HG03159 (cell line): ENCODE measurements around the gene RING1.

ENCODE experiments used
- ATAC-seq: cut with Tn5 transposase; IDR thresholded peaks from one replicate; pipeline ENCODE4 v1.9.1; 2021; ENCODE audit warnings: mild to moderate bottlenecking, moderate library complexity; ENCODE audit not compliant: unreplicated experiment

RING1 gene

DNA sequence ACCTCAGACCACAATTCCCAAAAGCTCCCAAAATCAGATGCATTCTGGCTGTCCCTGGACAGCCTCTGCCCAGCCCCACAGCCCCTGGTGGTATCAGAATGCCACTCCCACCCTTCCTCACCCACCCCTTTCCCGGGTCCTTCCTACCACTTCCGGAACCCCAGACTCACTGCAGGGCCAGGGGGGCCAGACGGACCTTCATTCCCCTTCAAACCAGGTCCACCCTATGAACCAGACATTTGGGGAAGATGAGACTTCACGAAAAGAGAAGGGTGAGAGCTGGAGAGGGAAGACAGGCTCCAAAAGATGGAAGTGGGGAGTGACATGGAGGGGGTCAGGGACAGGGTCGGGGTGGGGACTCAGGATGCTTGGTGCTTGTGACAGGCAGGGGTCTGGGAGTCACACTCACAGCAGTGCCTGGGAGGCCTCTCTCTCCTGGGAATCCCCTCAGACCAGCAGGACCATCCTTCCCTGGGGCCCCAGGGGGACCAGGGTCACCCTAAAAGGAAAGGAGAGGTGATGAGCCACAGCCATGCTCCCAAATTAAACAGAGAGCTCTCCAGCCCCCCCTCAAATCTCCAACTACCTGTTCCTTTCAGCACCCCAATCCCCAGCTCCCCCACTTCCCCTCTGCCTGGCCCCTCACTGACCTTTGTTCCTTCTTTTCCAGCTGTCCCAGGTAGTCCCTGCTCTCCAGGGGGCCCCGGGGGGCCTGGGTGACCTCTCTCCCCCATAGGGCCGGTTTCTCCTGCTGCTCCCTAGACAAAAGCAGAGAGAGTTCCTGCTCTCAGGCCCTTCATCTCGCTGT is 36.2 kb upstream of the RING1 start:
- ATAC-seq: no peak

- no peak for ATAC-seq
Measured at GRCh38 chr6:33172688-33173534, 35.4 kb upstream of the RING1 start.

- ATAC-seq: no peak
Measured at GRCh38 chr6:33173535-33174180, 34.6 kb upstream of the RING1 start.

DNA sequence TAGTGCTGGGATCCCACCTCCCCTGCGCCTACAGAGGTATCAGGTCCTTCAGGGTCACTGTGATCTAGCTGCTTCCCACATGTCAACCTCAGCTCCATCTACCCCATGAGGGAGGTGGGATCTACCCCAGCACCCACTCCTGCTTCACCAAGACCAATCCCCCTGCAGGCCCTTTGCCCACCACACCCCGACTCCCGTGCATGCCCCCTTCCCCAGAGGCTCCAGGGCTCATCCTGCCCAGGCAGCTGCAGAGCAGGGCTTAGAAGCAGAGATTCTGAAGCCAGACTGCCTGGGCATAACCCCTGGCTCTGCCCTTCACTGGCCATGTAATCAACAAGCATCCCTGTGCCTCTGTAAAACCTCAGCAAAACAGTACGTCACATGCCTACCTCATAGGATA is 33.5 kb upstream of the RING1 start:
- ATAC-seq: no peak

- no peak for ATAC-seq
Measured at GRCh38 chr6:33175436-33176069, 32.7 kb upstream of the RING1 start.

GRCh38 chr6:33176906-33177305 is 31.4 kb upstream of the RING1 start:
- no peak for ATAC-seq

DNA sequence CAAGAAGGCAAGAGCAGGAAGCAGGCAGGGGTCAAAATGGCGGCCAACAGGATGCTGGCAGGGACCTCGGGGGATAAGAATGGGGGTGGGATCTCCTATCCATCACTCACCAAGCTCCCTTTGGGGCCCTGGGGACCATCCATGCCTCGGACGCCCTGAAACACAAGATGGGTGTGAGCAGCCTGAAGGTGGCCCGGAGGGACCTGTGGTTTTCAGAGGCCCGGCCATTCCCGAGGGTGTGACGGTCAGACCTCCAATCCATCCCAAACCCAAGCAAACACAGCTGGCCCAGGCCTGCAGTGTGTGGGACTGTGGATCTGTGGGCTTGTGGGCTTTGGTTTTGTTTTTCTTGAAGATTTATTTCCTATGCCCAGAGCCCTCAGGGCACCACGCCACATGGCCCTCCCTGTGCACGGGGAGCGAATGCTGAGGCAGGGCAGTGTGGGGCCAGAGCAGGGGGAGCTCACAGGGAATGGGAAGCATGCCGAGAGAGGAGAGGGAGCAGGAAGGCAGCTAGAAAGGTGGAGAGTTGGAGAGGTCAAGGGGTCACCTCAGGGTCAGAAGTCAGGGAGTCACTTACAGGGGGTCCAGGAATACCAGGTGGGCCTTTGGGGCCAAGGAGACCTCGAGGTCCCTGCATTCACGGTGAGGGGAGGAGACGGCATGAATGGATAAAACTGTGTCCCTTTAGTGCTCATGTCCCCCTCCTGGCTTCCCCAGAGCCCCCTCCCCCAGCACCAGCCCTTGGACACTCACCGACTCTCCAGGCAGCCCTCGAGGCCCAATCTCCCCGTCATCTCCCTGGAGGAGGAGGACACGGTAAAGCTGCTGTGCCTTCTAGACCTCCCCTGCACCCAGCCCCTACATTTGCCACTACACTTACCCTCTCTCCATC is 30.5 kb upstream of the RING1 start:
- ATAC-seq: no peak

DNA sequence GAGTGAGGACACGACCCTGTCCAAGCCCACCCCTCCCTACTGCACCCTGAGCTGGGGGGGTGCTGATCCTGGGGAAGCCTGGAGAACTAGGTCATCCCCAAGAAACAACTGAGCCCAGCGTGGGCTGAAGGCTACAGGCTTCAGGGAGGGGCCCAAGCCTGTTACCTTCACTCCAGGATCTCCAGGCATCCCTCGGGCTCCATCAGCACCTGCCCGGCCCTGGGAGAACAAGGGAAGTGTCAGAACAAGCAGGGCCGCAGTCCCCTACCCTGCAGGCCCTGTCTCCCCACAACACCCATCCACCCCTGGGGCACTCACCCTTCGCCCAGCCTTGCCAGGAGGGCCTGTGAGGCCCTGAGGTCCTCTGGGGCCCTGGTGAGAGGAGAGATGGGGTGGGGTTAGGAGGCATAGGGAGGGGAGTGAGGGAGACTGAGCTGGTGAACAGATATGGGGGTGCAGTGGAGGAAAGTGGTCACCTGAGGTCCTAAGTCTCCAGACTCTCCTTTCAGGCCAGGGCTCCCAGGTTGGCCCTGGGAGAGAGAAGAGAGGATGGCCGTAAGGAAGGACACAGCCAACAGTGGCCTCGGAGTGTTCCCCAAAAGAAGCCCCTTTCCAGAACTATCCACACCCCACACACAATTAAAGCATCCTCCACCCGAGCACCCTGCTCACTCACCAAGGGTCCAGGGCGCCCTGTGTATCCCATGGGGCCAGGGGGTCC is 29.4 kb upstream of the RING1 start:
- no peak for ATAC-seq

- no peak for ATAC-seq
Measured at GRCh38 chr6:33181141-33181540, 27.2 kb upstream of the RING1 start.

- ATAC-seq: no peak
Measured at GRCh38 chr6:33183071-33183683, 25.1 kb upstream of the RING1 start.

- no peak for ATAC-seq
Measured at GRCh38 chr6:33185190-33185589, 23.1 kb upstream of the RING1 start.

DNA sequence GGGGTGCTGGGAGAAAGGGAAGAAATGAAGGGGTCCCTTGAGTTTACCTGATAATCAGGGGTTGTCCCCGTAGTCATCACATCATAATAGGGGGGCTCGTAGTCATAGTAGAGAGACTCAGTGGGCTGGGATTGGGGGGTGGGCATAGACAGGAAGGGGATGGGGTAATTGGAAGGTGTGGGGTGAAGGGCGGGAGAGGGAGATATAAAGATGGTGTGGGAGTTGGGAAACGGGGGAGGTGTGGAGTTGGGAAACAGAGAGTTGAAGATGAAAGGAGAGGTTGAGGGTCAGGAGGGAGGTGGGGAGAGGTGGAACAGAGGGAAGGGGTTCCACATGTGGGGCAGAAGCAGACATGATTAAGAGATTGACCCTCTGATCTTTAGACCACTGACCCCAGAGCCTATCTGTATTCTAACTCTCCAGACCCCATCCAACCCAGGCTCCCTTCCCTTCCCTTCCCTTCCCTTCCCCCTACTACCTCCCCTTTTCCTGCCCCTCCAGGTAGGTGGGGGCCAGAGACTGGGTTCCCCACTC is 22.6 kb upstream of the RING1 start:
- no peak for ATAC-seq

- no peak for ATAC-seq
Measured at GRCh38 chr6:33187809-33188208, 20.5 kb upstream of the RING1 start.

GRCh38 chr6:33189164-33189563 is 19.1 kb upstream of the RING1 start:
- ATAC-seq: no peak

GRCh38 chr6:33189625-33190448 is 18.5 kb upstream of the RING1 start:
- ATAC-seq: no peak

DNA sequence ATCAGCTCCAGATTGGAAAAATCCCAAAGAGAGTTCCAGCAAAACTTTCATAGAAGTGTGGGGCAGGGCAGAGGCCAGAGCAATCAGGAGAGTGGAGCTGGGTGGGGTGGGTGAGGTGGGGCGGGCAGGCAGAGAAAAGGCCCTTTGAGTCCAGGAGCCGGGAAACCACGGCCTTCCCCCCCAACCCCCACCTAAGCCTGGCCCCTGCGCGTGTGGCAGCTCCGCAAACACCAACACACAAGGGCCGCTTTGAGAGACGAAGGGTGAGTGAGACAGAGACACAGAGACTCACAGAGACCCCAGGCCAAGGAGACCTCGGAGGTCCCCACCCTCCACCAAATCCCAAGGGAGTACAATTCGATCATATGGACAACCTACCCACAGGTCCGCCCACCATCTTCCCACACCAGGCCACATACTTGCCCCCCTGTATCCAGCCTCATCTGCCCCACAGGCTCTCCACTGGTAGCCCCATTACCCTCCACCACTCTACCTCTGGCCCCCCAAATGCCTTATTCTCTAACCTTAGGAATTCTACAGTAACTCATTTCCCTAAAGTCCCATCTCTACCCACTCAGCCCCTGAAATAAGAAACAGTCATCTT is 17.7 kb upstream of the RING1 start:
- no peak for ATAC-seq

DNA sequence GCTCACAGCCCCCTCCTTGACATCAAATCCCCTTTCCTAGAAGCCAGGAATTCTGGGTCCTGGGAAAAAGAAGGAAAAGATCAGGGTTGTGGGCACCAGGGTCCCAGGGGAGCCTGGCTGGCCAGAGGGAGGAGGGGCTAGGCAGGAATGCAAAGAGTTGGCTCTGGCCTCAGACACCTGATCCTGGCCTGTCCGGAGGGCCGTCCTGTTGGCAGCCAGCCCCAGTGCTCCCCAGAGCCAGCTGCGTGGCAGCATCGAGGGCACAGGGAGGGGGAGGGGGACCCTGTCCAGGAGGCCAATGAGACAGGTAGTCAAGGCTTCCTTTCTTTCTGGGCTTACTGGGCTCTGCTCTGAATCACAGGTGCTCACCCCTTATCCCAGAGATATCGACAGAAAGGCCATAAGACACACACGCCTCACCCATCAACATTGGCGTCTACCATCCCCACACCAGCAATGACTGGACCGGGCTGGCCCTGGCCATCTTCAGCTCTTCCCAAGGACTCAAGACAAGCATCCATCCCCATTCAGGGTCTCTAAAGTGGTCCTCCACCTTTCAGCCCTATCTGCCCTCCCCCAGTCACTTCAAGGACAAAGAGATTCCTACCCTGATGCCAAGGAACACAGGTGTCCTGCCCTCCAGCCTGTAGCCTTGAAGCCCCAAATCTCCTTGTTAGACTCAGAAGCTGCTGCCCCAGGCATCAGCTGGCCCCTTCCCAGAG is 16.8 kb upstream of the RING1 start:
- no peak for ATAC-seq
